Measurements from ENCODE around the gene MTREX.

MTREX gene

GRCh38 chr5:55407984-55408383 is 100.2 kb downstream of the MTREX start:
- H3K9me3 ChIP-seq (ENCODE audit: control insufficient read depth in 1 of 2, low read length in 2 of 2): no peaks in the 10 kb centered on the region
- H3K4me1 ChIP-seq (ENCODE audit: control insufficient read depth in 1 of 2, insufficient read depth in 2 of 2, low read length in 2 of 2): peaks cover 0 to 10% of the 10 kb centered on the region in 2 donors
- peaks cover 2 to 19% of the 10 kb centered on the region in 2 donors for H3K36me3 ChIP-seq (ENCODE audit: control insufficient read depth in 1 of 2, insufficient read depth in 2 of 2, low read length in 2 of 2)
- H3K27ac ChIP-seq (ENCODE audit: low read length): no peak overlapping the region
- H3K27me3 ChIP-seq (ENCODE audit: low read depth, low read length): no peaks in the 10 kb centered on the region
- no peak overlapping the region for H3K4me3 ChIP-seq (ENCODE audit: low read depth in 1 of 2, low read length in 2 of 2)

- Histone ChIP-seq H3K36me3 (ENCODE audit: control insufficient read depth in 1 of 2, insufficient read depth in 2 of 2, low read length in 2 of 2) (peaks cover 2 to 11% of the 10 kb centered on the region in 2 donors), H3K9me3 (ENCODE audit: control insufficient read depth in 1 of 2, low read length in 2 of 2) (no peaks in the 10 kb centered on the region), H3K4me1 (ENCODE audit: control insufficient read depth in 1 of 2, insufficient read depth in 2 of 2, low read length in 2 of 2) (peaks cover 0 to 10% of the 10 kb centered on the region in 2 donors), H3K4me3 (ENCODE audit: low read depth in 1 of 2, low read length in 2 of 2) (no peak overlapping the region), H3K27me3 (ENCODE audit: low read depth, low read length) (no peaks in the 10 kb centered on the region), H3K27ac (ENCODE audit: low read length) (no peak overlapping the region)
Observed at GRCh38 chr5:55409775-55410174, 102.0 kb downstream of the MTREX start.

GRCh38 chr5:55410845-55411244 is 103.1 kb downstream of the MTREX start:
- Histone ChIP-seq H3K4me3 (ENCODE audit: low read depth in 1 of 2, low read length in 2 of 2) (no peak overlapping the region), H3K9me3 (ENCODE audit: control insufficient read depth in 1 of 2, low read length in 2 of 2) (no peaks in the 10 kb centered on the region), H3K36me3 (ENCODE audit: control insufficient read depth in 1 of 2, insufficient read depth in 2 of 2, low read length in 2 of 2) (peaks cover 2 to 9% of the 10 kb centered on the region in 2 donors), H3K27ac (ENCODE audit: low read length) (no peak overlapping the region), H3K4me1 (ENCODE audit: control insufficient read depth in 1 of 2, insufficient read depth in 2 of 2, low read length in 2 of 2) (peaks cover 0 to 10% of the 10 kb centered on the region in 2 donors), H3K27me3 (ENCODE audit: low read depth, low read length) (no peaks in the 10 kb centered on the region)

- Histone ChIP-seq H3K27ac (ENCODE audit: low read length) (no peak overlapping the region), H3K4me3 (ENCODE audit: low read depth in 1 of 2, low read length in 2 of 2) (no peak overlapping the region), H3K36me3 (ENCODE audit: control insufficient read depth in 1 of 2, insufficient read depth in 2 of 2, low read length in 2 of 2) (peaks cover 2 to 4% of the 10 kb centered on the region in 2 donors), H3K27me3 (ENCODE audit: low read depth, low read length) (no peaks in the 10 kb centered on the region), H3K9me3 (ENCODE audit: control insufficient read depth in 1 of 2, low read length in 2 of 2) (no peaks in the 10 kb centered on the region), H3K4me1 (ENCODE audit: control insufficient read depth in 1 of 2, insufficient read depth in 2 of 2, low read length in 2 of 2) (peaks cover 0 to 15% of the 10 kb centered on the region in 2 donors)
Observed at GRCh38 chr5:55411876-55412275, 104.1 kb downstream of the MTREX start.

- Histone ChIP-seq H3K27ac (ENCODE audit: low read length) (no peak overlapping the region), H3K4me3 (ENCODE audit: low read depth in 1 of 2, low read length in 2 of 2) (no peak overlapping the region), H3K4me1 (ENCODE audit: control insufficient read depth in 1 of 2, insufficient read depth in 2 of 2, low read length in 2 of 2) (peaks cover 0 to 8% of the 10 kb centered on the region in 2 donors), H3K27me3 (ENCODE audit: low read depth, low read length) (no peaks in the 10 kb centered on the region), H3K36me3 (ENCODE audit: control insufficient read depth in 1 of 2, insufficient read depth in 2 of 2, low read length in 2 of 2) (peaks cover 2 to 4% of the 10 kb centered on the region in 2 donors), H3K9me3 (ENCODE audit: control insufficient read depth in 1 of 2, low read length in 2 of 2) (no peaks in the 10 kb centered on the region)
Observed at GRCh38 chr5:55413644-55414043, 105.9 kb downstream of the MTREX start.

GRCh38 chr5:55415071-55415470 is 107.3 kb downstream of the MTREX start:
- H3K27ac ChIP-seq (ENCODE audit: low read length): no peak overlapping the region
- peaks cover 6 to 21% of the 10 kb centered on the region in 2 donors for H3K4me1 ChIP-seq (ENCODE audit: control insufficient read depth in 1 of 2, insufficient read depth in 2 of 2, low read length in 2 of 2)
- H3K4me3 ChIP-seq (ENCODE audit: low read depth in 1 of 2, low read length in 2 of 2): no peak overlapping the region
- H3K9me3 ChIP-seq (ENCODE audit: control insufficient read depth in 1 of 2, low read length in 2 of 2): no peaks in the 10 kb centered on the region
- H3K36me3 ChIP-seq (ENCODE audit: control insufficient read depth in 1 of 2, insufficient read depth in 2 of 2, low read length in 2 of 2): peaks cover 2 to 4% of the 10 kb centered on the region in 2 donors
- H3K27me3 ChIP-seq (ENCODE audit: low read depth, low read length): no peaks in the 10 kb centered on the region

GRCh38 chr5:55416306-55416705 is 108.5 kb downstream of the MTREX start:
- H3K9me3 ChIP-seq (ENCODE audit: control insufficient read depth in 1 of 2, low read length in 2 of 2): no peaks in the 10 kb centered on the region
- H3K36me3 ChIP-seq (ENCODE audit: control insufficient read depth in 1 of 2, insufficient read depth in 2 of 2, low read length in 2 of 2): peaks cover 4 to 6% of the 10 kb centered on the region in 2 donors
- H3K27me3 ChIP-seq (ENCODE audit: low read depth, low read length): no peaks in the 10 kb centered on the region
- peaks cover 10 to 21% of the 10 kb centered on the region in 2 donors for H3K4me1 ChIP-seq (ENCODE audit: control insufficient read depth in 1 of 2, insufficient read depth in 2 of 2, low read length in 2 of 2)
- no peak overlapping the region for H3K4me3 ChIP-seq (ENCODE audit: low read depth in 1 of 2, low read length in 2 of 2)
- no peak overlapping the region for H3K27ac ChIP-seq (ENCODE audit: low read length)

GRCh38 chr5:55418994-55419968 is 111.5 kb downstream of the MTREX start:
- peaks cover 23 to 25% of the 10 kb centered on the region in 2 donors for H3K36me3 ChIP-seq (ENCODE audit: control insufficient read depth in 1 of 2, insufficient read depth in 2 of 2, low read length in 2 of 2)
- H3K27me3 ChIP-seq (ENCODE audit: low read depth, low read length): no peaks in the 10 kb centered on the region
- H3K4me1 ChIP-seq (ENCODE audit: control insufficient read depth in 1 of 2, insufficient read depth in 2 of 2, low read length in 2 of 2): peaks cover 10 to 26% of the 10 kb centered on the region in 2 donors
- H3K9me3 ChIP-seq (ENCODE audit: control insufficient read depth in 1 of 2, low read length in 2 of 2): no peaks in the 10 kb centered on the region
- H3K4me3 ChIP-seq (ENCODE audit: low read depth in 1 of 2, low read length in 2 of 2): no peak overlapping the region
- peak overlapping the region; percentile 11 for H3K27ac ChIP-seq (ENCODE audit: low read length)

GRCh38 chr5:55421074-55421529 is 113.3 kb downstream of the MTREX start:
- Histone ChIP-seq H3K36me3 (ENCODE audit: control insufficient read depth in 1 of 2, insufficient read depth in 2 of 2, low read length in 2 of 2) (peaks cover 34 to 41% of the 10 kb centered on the region in 2 donors), H3K4me3 (ENCODE audit: low read depth in 1 of 2, low read length in 2 of 2) (no peak overlapping the region), H3K27me3 (ENCODE audit: low read depth, low read length) (no peaks in the 10 kb centered on the region), H3K4me1 (ENCODE audit: control insufficient read depth in 1 of 2, insufficient read depth in 2 of 2, low read length in 2 of 2) (peaks cover 10 to 26% of the 10 kb centered on the region in 2 donors), H3K27ac (ENCODE audit: low read length) (peak overlapping the region; percentile 24), H3K9me3 (ENCODE audit: control insufficient read depth in 1 of 2, low read length in 2 of 2) (no peaks in the 10 kb centered on the region)

- Histone ChIP-seq H3K36me3 (ENCODE audit: control insufficient read depth in 1 of 2, insufficient read depth in 2 of 2, low read length in 2 of 2) (peaks cover 34 to 50% of the 10 kb centered on the region in 2 donors), H3K9me3 (ENCODE audit: control insufficient read depth in 1 of 2, low read length in 2 of 2) (no peaks in the 10 kb centered on the region), H3K27me3 (ENCODE audit: low read depth, low read length) (no peaks in the 10 kb centered on the region), H3K4me3 (ENCODE audit: low read depth in 1 of 2, low read length in 2 of 2) (no peak overlapping the region), H3K4me1 (ENCODE audit: control insufficient read depth in 1 of 2, insufficient read depth in 2 of 2, low read length in 2 of 2) (peaks cover 15 to 26% of the 10 kb centered on the region in 2 donors), H3K27ac (ENCODE audit: low read length) (no peak overlapping the region)
Observed at GRCh38 chr5:55426455-55426854, 118.7 kb downstream of the MTREX start.

- H3K4me1 ChIP-seq (ENCODE audit: control insufficient read depth in 1 of 2, insufficient read depth in 2 of 2, low read length in 2 of 2): peaks cover 15 to 26% of the 10 kb centered on the region in 2 donors
- H3K27ac ChIP-seq (ENCODE audit: low read length): no peak overlapping the region
- no peak overlapping the region for H3K4me3 ChIP-seq (ENCODE audit: low read depth in 1 of 2, low read length in 2 of 2)
- peaks cover 34 to 47% of the 10 kb centered on the region in 2 donors for H3K36me3 ChIP-seq (ENCODE audit: control insufficient read depth in 1 of 2, insufficient read depth in 2 of 2, low read length in 2 of 2)
- no peaks in the 10 kb centered on the region for H3K9me3 ChIP-seq (ENCODE audit: control insufficient read depth in 1 of 2, low read length in 2 of 2)
- H3K27me3 ChIP-seq (ENCODE audit: low read depth, low read length): no peaks in the 10 kb centered on the region
Observed at GRCh38 chr5:55427157-55427556, 119.4 kb downstream of the MTREX start.

Measured in muscle layer of duodenum (tissue), 2 donors.